Suprapubic skin (tissue), 4 donors: Measurements from ENCODE around the gene EFCAB6. TPM values are rescaled to one million over a fixed set of nuclear protein-coding genes. Genes with fewer than 3 reads are reported as not detected.

Source experiments
- DNase-seq, 2 donors: peaks; one replicate each; pipeline ENCODE4 v3.0.0-alpha.2; 2019; ENCODE audit warnings: low spot score in 2 of 2
- H3K27ac ChIP-seq: fragments of 200-600 bp; sonication (generic); one replicate; pipeline ENCODE4 v1.5.1; 2019
- H3K27me3 ChIP-seq: fragments of 200-600 bp; sonication (generic); one replicate; pipeline ENCODE4 v1.5.1; 2019
- H3K36me3 ChIP-seq: fragments of 200-600 bp; sonication (generic); one replicate; pipeline ENCODE4 v1.5.1; 2019
- H3K4me1 ChIP-seq: fragments of 200-600 bp; sonication (generic); one replicate; pipeline ENCODE4 v1.5.1; 2019
- H3K4me3 ChIP-seq: fragments of 200-600 bp; sonication (generic); one replicate; pipeline ENCODE4 v1.5.1; 2019; ENCODE audit warnings: mild to moderate bottlenecking
- H3K9me3 ChIP-seq: fragments of 200-600 bp; sonication (generic); one replicate; pipeline ENCODE4 v1.5.1; 2019
- EP300 ChIP-seq: sonication (generic); formaldehyde crosslinking; IDR thresholded peaks from one replicate; pipeline ENCODE4 v1.6.1; 2017; ENCODE audit warnings: antibody characterized with exemption
- POLR2A ChIP-seq, 2 donors: fragments of 450-650 bp; IDR thresholded peaks; one replicate each; pipeline ENCODE4 v1.6.1; 2017; ENCODE audit warnings: antibody characterized with exemption in 2 of 2, mild to moderate bottlenecking in 2 of 2, moderate library complexity in 2 of 2
- POLR2AphosphoS5 ChIP-seq, 3 donors: sonication (generic); formaldehyde crosslinking; IDR thresholded peaks; one replicate each; pipeline ENCODE4 v1.6.1; 2017; ENCODE audit warnings: antibody characterized with exemption in 3 of 3
- whole genome bisulfite sequencing: methylation state at CpG from one replicate; pipeline ENCODE4 v1.1.5; 2018; 5-methylcytosine and 5-hydroxymethylcytosine counted together
- total RNA-seq, 4 donors: library from RNA; depleted of rRNA; stranded (reverse); fragments of >200 nt; gene quantifications; one replicate each; pipeline ENCODE4 v1.1.0, GENCODE V29; 2016
- TF ChIP-seq, protein P1 (sequence below), 2 donors: fragments of 200-600 bp in 1 of 2; fragments of 450-650 bp in 1 of 2; sonication (generic) in 1 of 2; IDR thresholded peaks; one replicate each; pipeline ENCODE4 v1.5.1; 2016 to 2019; ENCODE audit warnings: antibody characterized with exemption in 2 of 2, mild to moderate bottlenecking in 1 of 2, moderate library complexity in 1 of 2

The EFCAB6 gene
- total RNA-seq, 4 donors from 2014 or later, result 1.9 to 4.9 (median 2.9) TPM

DNA sequence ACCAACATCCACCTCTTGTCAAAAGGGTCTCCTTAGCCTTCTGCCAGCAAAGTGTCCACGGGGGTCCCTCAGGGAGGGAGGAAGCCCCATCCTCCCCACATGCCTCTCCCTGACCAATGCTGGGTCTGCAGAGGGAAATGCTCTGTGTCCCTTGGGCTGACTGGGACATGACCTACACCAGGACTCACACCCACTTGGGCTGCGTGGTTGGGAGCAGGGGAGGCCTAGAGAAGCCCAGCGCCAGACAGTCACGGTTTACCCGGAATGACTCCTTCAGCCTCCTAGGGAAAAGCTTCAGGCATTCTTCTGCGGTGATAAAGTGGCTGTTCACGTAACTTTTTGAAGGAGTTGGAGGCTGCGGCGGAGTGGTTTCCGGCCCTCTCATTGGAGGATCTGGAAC lies 180.3 kb downstream of the EFCAB6 start:
- Histone ChIP-seq H3K27ac (no peak overlapping the region), H3K9me3 (no peaks in the 10 kb centered on the region), H3K4me1 (no peaks in the 10 kb centered on the region), H3K4me3 (no peak overlapping the region), H3K36me3 (no peaks in the 10 kb centered on the region), H3K27me3 (no peaks in the 10 kb centered on the region)
- no peak for DNase-seq
- over 99% methylated on average over 10 of the region's 10 CpGs for WGBS
- TF ChIP-seq POLR2AphosphoS5 (IDR thresholded peaks at IDR 0.05) (no peak), EP300 (no peak), POLR2A (IDR thresholded peaks at IDR 0.05) (no peak)
- TF ChIP-seq, protein P1, sequence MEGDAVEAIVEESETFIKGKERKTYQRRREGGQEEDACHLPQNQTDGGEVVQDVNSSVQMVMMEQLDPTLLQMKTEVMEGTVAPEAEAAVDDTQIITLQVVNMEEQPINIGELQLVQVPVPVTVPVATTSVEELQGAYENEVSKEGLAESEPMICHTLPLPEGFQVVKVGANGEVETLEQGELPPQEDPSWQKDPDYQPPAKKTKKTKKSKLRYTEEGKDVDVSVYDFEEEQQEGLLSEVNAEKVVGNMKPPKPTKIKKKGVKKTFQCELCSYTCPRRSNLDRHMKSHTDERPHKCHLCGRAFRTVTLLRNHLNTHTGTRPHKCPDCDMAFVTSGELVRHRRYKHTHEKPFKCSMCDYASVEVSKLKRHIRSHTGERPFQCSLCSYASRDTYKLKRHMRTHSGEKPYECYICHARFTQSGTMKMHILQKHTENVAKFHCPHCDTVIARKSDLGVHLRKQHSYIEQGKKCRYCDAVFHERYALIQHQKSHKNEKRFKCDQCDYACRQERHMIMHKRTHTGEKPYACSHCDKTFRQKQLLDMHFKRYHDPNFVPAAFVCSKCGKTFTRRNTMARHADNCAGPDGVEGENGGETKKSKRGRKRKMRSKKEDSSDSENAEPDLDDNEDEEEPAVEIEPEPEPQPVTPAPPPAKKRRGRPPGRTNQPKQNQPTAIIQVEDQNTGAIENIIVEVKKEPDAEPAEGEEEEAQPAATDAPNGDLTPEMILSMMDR (IDR thresholded peaks at IDR 0.05), result no peak

DNA sequence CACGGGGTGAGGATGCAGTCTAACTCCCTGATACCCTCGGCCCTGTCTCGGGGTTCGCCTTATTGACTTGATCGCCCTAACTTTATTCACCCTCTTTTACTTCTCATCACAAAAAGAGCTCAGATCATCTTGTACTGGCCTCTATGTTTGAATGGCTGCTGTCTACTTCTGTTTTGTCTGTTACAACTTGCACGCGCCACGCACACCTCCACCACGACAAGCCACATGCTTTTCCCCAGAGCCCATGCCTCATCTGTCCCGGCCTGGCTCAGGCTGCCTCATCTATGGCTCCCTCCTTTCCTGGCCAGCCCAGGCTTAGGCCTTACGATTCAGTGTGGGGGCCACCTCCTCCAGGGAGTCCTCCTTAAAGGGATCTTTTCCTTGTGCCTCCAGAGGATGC lies 180.9 kb downstream of the EFCAB6 start:
- 90% methylated on average over 11 of the region's 11 CpGs for WGBS
- DNase-seq, result no peak
- no peaks in the 10 kb centered on the region for H3K9me3 ChIP-seq
- H3K4me3 ChIP-seq, result no peak overlapping the region
- no peak overlapping the region for H3K27ac ChIP-seq
- no peaks in the 10 kb centered on the region for H3K36me3 ChIP-seq
- TF ChIP-seq EP300, result no peak
- no peak for TF ChIP-seq POLR2AphosphoS5 (IDR thresholded peaks at IDR 0.05)
- no peaks in the 10 kb centered on the region for H3K4me1 ChIP-seq
- no peaks in the 10 kb centered on the region for H3K27me3 ChIP-seq

DNA sequence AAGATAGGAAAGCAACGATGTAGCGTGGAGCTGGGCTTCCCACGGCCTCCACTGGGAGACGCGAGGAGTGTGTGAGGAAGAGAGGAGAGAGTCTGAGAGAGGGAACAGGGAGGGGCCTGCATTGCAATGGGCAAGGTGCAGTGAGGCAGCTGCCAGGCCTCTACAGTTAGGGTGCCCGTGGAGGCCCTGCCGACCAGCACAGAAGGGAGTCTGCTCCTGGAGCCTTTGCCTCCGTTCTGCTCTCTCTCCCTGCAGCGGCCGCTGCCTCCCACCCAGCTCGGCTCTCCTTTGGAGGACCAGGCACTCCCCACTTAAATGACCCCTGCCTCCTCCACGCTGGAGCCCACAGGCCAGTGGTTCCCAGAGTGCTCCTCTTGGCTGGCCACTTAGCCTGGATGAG lies 181.7 kb downstream of the EFCAB6 start:
- 87% methylated on average over 12 of the region's 12 CpGs for WGBS
- Histone ChIP-seq H3K4me1 (no peaks in the 10 kb centered on the region), H3K27ac (no peak overlapping the region), H3K4me3 (no peak overlapping the region), H3K27me3 (no peaks in the 10 kb centered on the region), H3K9me3 (no peaks in the 10 kb centered on the region), H3K36me3 (no peaks in the 10 kb centered on the region)
- TF ChIP-seq POLR2A (IDR thresholded peaks at IDR 0.05), result no peak
- TF ChIP-seq, protein P1 (IDR thresholded peaks at IDR 0.05), result no peak
- no peak for TF ChIP-seq EP300
- DNase-seq, result no peak

DNA sequence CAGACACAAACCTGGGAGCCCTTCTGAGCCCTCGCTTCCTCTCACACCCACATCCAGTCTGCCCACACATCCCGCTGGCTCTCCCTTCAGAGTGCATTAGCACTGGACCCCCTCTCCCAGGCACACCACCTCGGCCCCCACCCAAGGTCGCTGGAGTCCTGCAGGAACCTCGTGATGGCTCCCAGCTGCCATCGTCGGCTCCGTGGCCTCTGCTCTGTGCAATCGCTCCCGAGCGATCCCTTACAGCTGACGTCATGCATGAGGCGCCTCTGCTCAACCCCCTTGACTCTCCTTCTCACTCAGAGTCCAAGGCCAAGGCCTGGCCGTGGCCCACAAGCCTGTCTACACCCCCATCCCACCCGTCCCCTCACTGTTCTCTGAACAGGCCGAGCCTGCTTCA lies 183.9 kb downstream of the EFCAB6 start:
- no peaks in the 10 kb centered on the region for H3K27me3 ChIP-seq
- no peaks in the 10 kb centered on the region for H3K4me1 ChIP-seq
- H3K9me3 ChIP-seq, result no peaks in the 10 kb centered on the region
- TF ChIP-seq POLR2A (IDR thresholded peaks at IDR 0.05) (no peak), POLR2AphosphoS5 (IDR thresholded peaks at IDR 0.05) (no peak), EP300 (no peak)
- TF ChIP-seq, protein P1 (IDR thresholded peaks at IDR 0.05), result no peak
- H3K36me3 ChIP-seq, result no peaks in the 10 kb centered on the region
- DNase-seq, result no peak
- no peak overlapping the region for H3K4me3 ChIP-seq
- no peak overlapping the region for H3K27ac ChIP-seq
- WGBS, result 94% methylated on average over 16 of the region's 16 CpGs

DNA sequence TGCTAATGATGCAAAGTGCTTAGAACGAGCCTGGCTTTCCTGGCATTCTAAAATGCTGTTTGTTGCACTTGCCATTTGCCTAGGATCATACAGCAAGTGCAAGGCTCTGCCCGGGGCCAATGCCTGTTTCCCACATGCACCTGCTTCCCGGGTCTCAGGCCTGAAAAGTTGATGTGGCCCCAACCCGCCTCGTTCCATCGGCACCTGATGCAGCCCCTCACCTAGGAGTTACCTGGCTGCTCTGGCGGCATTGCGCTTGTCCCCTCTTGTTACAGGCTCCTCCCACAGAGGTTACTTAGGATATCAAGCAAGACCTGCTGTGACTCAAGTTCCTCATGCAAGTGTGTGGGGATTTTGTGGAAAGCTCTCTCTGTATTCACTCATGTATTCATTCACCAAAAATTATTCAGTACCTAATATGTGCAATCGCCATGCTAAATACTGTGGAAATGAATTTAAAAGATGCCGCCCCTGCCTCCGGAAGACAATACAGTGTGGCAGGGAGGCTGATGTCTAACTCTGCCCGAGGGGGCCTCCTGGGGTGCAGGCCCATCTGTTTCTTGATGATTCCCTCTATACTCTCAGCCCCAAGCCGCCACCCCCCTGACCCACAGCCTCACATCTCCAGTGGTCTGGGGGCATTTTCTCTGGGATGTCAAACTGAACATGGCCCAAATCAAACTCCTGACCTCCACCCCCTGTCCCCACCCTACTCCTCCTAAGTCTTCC lies 184.5 kb downstream of the EFCAB6 start:
- DNase-seq, result no peak
- no peaks in the 10 kb centered on the region for H3K9me3 ChIP-seq
- TF ChIP-seq POLR2AphosphoS5 (IDR thresholded peaks at IDR 0.05) (no peak), EP300 (no peak), POLR2A (IDR thresholded peaks at IDR 0.05) (no peak)
- TF ChIP-seq, protein P1 (IDR thresholded peaks at IDR 0.05), result no peak
- H3K4me1 ChIP-seq, result no peaks in the 10 kb centered on the region
- no peaks in the 10 kb centered on the region for H3K27me3 ChIP-seq
- H3K27ac ChIP-seq, result no peak overlapping the region
- no peak overlapping the region for H3K4me3 ChIP-seq
- 85% methylated on average over 13 of the region's 13 CpGs for WGBS
- H3K36me3 ChIP-seq, result no peaks in the 10 kb centered on the region

DNA sequence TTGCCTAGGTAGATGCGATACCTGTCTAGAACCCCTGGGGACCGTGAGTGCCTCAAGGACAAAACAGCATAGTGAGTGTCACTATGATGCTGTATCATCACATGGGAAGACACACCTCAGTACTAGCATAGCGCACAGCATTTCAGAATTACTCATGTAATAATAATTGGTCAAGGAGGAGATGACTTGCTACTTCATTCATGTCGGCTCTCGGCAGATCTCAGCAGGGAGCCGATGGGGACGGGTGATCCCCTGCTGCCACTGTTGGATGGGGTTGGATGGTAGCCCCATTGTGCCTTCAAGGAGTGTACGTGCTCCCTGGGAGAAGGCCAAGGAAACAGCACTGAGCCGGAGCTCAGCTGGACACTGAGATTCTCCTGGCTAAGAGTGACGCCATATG lies 186.9 kb downstream of the EFCAB6 start:
- H3K4me1 ChIP-seq, result no peaks in the 10 kb centered on the region
- H3K4me3 ChIP-seq, result no peak overlapping the region
- no peaks in the 10 kb centered on the region for H3K36me3 ChIP-seq
- WGBS, result 90% methylated on average over 10 of the region's 10 CpGs
- H3K9me3 ChIP-seq, result no peaks in the 10 kb centered on the region
- no peak overlapping the region for H3K27ac ChIP-seq
- no peak for DNase-seq
- H3K27me3 ChIP-seq, result no peaks in the 10 kb centered on the region
- TF ChIP-seq, protein P1 (IDR thresholded peaks at IDR 0.05), result no peak
- no peak for TF ChIP-seq POLR2AphosphoS5 (IDR thresholded peaks at IDR 0.05)
- no peak for TF ChIP-seq POLR2A (IDR thresholded peaks at IDR 0.05)
- no peak for TF ChIP-seq EP300
